Stimulated activated naive CD8-positive, alpha-beta T cell treated with anti-CD3 and anti-CD28 coated beads, Interleukin-15, amount 100 ng/mL, for 72 hours (primary cell): Measurements from ENCODE around the gene CEBPE.
"Not testable (repeated sequence)": the region's sequence is repeated elsewhere in the genome, so short reads cannot be mapped to it uniquely, and the experiment has no call there.

ENCODE experiments used
- ATAC-seq: fragments of 150-1000 bp; cut with Tn5 transposase; 2 replicates; pipeline ENCODE4 v1.10.0; 2021; ENCODE audit warnings: mild to moderate bottlenecking, moderate library complexity
- DNase-seq, 2 donors: peaks; one replicate each; pipeline ENCODE4 v3.0.0; 2021 to 2022
- H3K27ac Mint-ChIP-seq, 2 donors: one replicate each; pipeline ENCODE4 v1.8.0; 2022; ENCODE audit warnings: mild to moderate bottlenecking in 2 of 2, mixed read lengths in 2 of 2, moderate library complexity in 2 of 2
- H3K27me3 Mint-ChIP-seq: one replicate; pipeline ENCODE4 v1.8.0; 2022; ENCODE audit warnings: mixed read lengths
- H3K4me1 Mint-ChIP-seq: one replicate; pipeline ENCODE4 v1.8.0; 2022; ENCODE audit warnings: mild to moderate bottlenecking, mixed read lengths
- H3K4me3 Mint-ChIP-seq, 2 donors: one replicate each; pipeline ENCODE4 v1.8.0; 2022; ENCODE audit warnings: mild to moderate bottlenecking in 2 of 2, mixed read lengths in 2 of 2, moderate library complexity in 1 of 2
- H3K9me3 Mint-ChIP-seq, 2 donors: one replicate each; pipeline ENCODE4 v1.8.0; 2022; ENCODE audit warnings: mixed read lengths in 2 of 2

Gene CEBPE

GRCh38 chr14:23117371-23118020 is 1.6 kb downstream of the CEBPE start:
- H3K4me3 Mint-ChIP-seq: no peak overlapping the region
- no peaks in the 10 kb centered on the region for H3K9me3 Mint-ChIP-seq
- no peak overlapping the region for H3K27ac Mint-ChIP-seq
- ATAC-seq: no peak
- no peaks in the 10 kb centered on the region for H3K27me3 Mint-ChIP-seq
- peaks cover 56% of the 10 kb centered on the region for H3K4me1 Mint-ChIP-seq
- no peak for DNase-seq

GRCh38 chr14:23115918-23116317 is 3.1 kb downstream of the CEBPE start:
- ATAC-seq: no peak
- no peak overlapping the region for H3K27ac Mint-ChIP-seq

GRCh38 chr14:23115039-23115731 is 3.9 kb downstream of the CEBPE start:
- Mint-ChIP-seq H3K4me1 (peaks cover 40% of the 10 kb centered on the region), H3K27ac (peak overlapping the region in 1 of 2 donors; percentile 77), H3K27me3 (no peaks in the 10 kb centered on the region), H3K9me3 (no peaks in the 10 kb centered on the region), H3K4me3 (no peak overlapping the region)
- DNase-seq (no peak), ATAC-seq (no peak)

More at GRCh38 chr14:23115918-23116317, 3.1 kb downstream of the CEBPE start:
- Mint-ChIP-seq H3K4me1 (peaks cover 47% of the 10 kb centered on the region), H3K27me3 (no peaks in the 10 kb centered on the region), H3K9me3 (no peaks in the 10 kb centered on the region), H3K4me3 (no peak overlapping the region)
- no peak for DNase-seq

- Mint-ChIP-seq H3K4me3 (no peak overlapping the region), H3K27me3 (no peaks in the 10 kb centered on the region), H3K9me3 (no peaks in the 10 kb centered on the region), H3K27ac (peak overlapping the region in 1 of 2 donors; percentile 77), H3K4me1 (peaks cover 35% of the 10 kb centered on the region)
- DNase-seq: no peak
- no peak for ATAC-seq
Observed at GRCh38 chr14:23114669-23115038, 4.4 kb downstream of the CEBPE start.

- Mint-ChIP-seq H3K27me3 (no peaks in the 10 kb centered on the region), H3K9me3 (no peaks in the 10 kb centered on the region), H3K4me1 (peaks cover 29% of the 10 kb centered on the region), H3K27ac (peak overlapping the region in 1 of 2 donors; percentile 70), H3K4me3 (no peak overlapping the region)
- ATAC-seq (no peak), DNase-seq (no peak)
Observed at GRCh38 chr14:23114120-23114458, 5.0 kb downstream of the CEBPE start.

GRCh38 chr14:23113431-23114119 is 5.5 kb downstream of the CEBPE start:
- Mint-ChIP-seq H3K27ac (no peak overlapping the region), H3K4me1 (peaks cover 24% of the 10 kb centered on the region), H3K4me3 (no peak overlapping the region), H3K27me3 (no peaks in the 10 kb centered on the region), H3K9me3 (no peaks in the 10 kb centered on the region)
- ATAC-seq (no peak), DNase-seq (no peak)

- no peak for DNase-seq
- H3K4me1 Mint-ChIP-seq: peaks cover 14% of the 10 kb centered on the region
- H3K27me3 Mint-ChIP-seq: no peaks in the 10 kb centered on the region
- no peak for ATAC-seq
- H3K4me3 Mint-ChIP-seq: no peak overlapping the region
- no peak overlapping the region for H3K27ac Mint-ChIP-seq
- H3K9me3 Mint-ChIP-seq: no peaks in the 10 kb centered on the region
Observed at GRCh38 chr14:23112359-23113178, 6.5 kb downstream of the CEBPE start.

- no peak for DNase-seq
- Mint-ChIP-seq H3K4me3 (no peak overlapping the region), H3K4me1 (peaks cover 11% of the 10 kb centered on the region), H3K27me3 (no peaks in the 10 kb centered on the region), H3K9me3 (no peaks in the 10 kb centered on the region), H3K27ac (no peak overlapping the region)
- no peak for ATAC-seq
Observed at GRCh38 chr14:23110579-23111365, 8.3 kb downstream of the CEBPE start.

- ATAC-seq (no peak), DNase-seq (no peak)
- H3K4me1 Mint-ChIP-seq: peaks cover 5% of the 10 kb centered on the region
- H3K4me3 Mint-ChIP-seq: no peak overlapping the region
- H3K27ac Mint-ChIP-seq: no peak overlapping the region
- no peaks in the 10 kb centered on the region for H3K27me3 Mint-ChIP-seq
- H3K9me3 Mint-ChIP-seq: no peaks in the 10 kb centered on the region
Observed at GRCh38 chr14:23109769-23110168, 9.3 kb downstream of the CEBPE start.

GRCh38 chr14:23108169-23108568 is 10.9 kb downstream of the CEBPE start:
- H3K27ac Mint-ChIP-seq: not testable (repeated sequence)

GRCh38 chr14:23107620-23108019 is 11.4 kb downstream of the CEBPE start:
- not testable (repeated sequence) for H3K4me3 Mint-ChIP-seq, H3K9me3 Mint-ChIP-seq, H3K4me1 Mint-ChIP-seq, DNase-seq, H3K27me3 Mint-ChIP-seq, H3K27ac Mint-ChIP-seq, ATAC-seq

More at GRCh38 chr14:23108169-23108568, 10.9 kb downstream of the CEBPE start:
- not testable (repeated sequence) for H3K9me3 Mint-ChIP-seq, H3K27me3 Mint-ChIP-seq, ATAC-seq, H3K4me3 Mint-ChIP-seq, DNase-seq, H3K4me1 Mint-ChIP-seq

- Mint-ChIP-seq H3K27me3 (no peaks in the 10 kb centered on the region), H3K27ac (no peak overlapping the region), H3K9me3 (no peaks in the 10 kb centered on the region), H3K4me1 (no peaks in the 10 kb centered on the region), H3K4me3 (no peak overlapping the region)
- ATAC-seq: no peak
- no peak for DNase-seq
Observed at GRCh38 chr14:23106747-23107045, 12.4 kb downstream of the CEBPE start.

GRCh38 chr14:23105348-23105824 is 13.7 kb downstream of the CEBPE start:
- Mint-ChIP-seq H3K27ac (no peak overlapping the region), H3K9me3 (no peaks in the 10 kb centered on the region), H3K4me1 (no peaks in the 10 kb centered on the region), H3K27me3 (no peaks in the 10 kb centered on the region), H3K4me3 (no peak overlapping the region)
- no peak for DNase-seq
- no peak for ATAC-seq

GRCh38 chr14:23104591-23105347 is 14.3 kb downstream of the CEBPE start, which contains the start of gene CIROP:
CIROP (minus strand) TSS chr14:23104989; CDS start chr14:23104920, 69 bp downstream.
- no peak for DNase-seq
- no peaks in the 10 kb centered on the region for H3K9me3 Mint-ChIP-seq
- H3K4me3 Mint-ChIP-seq: no peak within 1 kb of the TSS
- no peaks in the 10 kb centered on the region for H3K4me1 Mint-ChIP-seq
- no peak for ATAC-seq
- H3K27me3 Mint-ChIP-seq: no peaks in the 10 kb centered on the region
- H3K27ac Mint-ChIP-seq: no peak within 1 kb of the TSS
